A549 (cell line): ENCODE data around the gene GLIS1. TPM values are rescaled to one million over a fixed set of nuclear protein-coding genes. Genes with fewer than 3 reads are reported as not detected.

Experiments used
- ATAC-seq, 2 experiments: fragments of 200-7000 bp in 1 of 2; fragments of >200 bp in 1 of 2; cut with Nextera tagmentation in 1 of 2; cut with Tn5 transposase in 1 of 2; 3 replicates each; pipeline versions ENCODE4 v1.8.0 to v1.9.1; 2018 to 2020; ENCODE audit warnings: mild to moderate bottlenecking in 1 of 2, moderate library complexity in 1 of 2
- CTCF ChIA-PET: fragments of 300-600 bp; sonication (Branson Sonifier 250); formaldehyde crosslinking; extraction: SDS; loops from one replicate; lab custom pipeline; 2021; ENCODE audit warnings: antibody characterized with exemption, inconsistent platforms; lab: Yijun Ruan, JAX
- POLR2A ChIA-PET: fragments of 350-600 bp; formaldehyde crosslinking; extraction: SDS; loops from one replicate; lab custom pipeline; 2021; ENCODE audit warnings: antibody characterized with exemption, inconsistent platforms; lab: Yijun Ruan, JAX
- DNase-seq, 2 experiments: peaks; one replicate each; pipeline versions ENCODE4 v3.0.0 to v3.0.0-alpha.2; 2011 to 2016; ENCODE audit warnings: low read depth in 1 of 2, low spot score in 1 of 2
- FAIRE-seq: peaks from 2 replicates; lab custom pipeline; 2011; peaks lifted over from hg19 to GRCh38; lab: Jason Lieb, UNC
- H3K27ac ChIP-seq, 2 experiments: fragments of >200 bp; sonication (Bioruptor Twin); formaldehyde crosslinking; 3 replicates each; pipeline ENCODE4 v1.5.1; 2016 to 2017
- H3K4me1 ChIP-seq: fragments of >200 bp; sonication (Bioruptor Twin); formaldehyde crosslinking; 3 replicates; pipeline ENCODE4 v1.6.1; 2016
- H3K4me2 ChIP-seq: fragments of >200 bp; sonication (Bioruptor Twin); formaldehyde crosslinking; 3 replicates; pipeline ENCODE4 v1.6.1; 2016
- H3K4me3 ChIP-seq: fragments of >200 bp; sonication (Bioruptor Twin); formaldehyde crosslinking; 3 replicates; pipeline ENCODE4 v1.5.1; 2016
- H3K9me3 ChIP-seq: fragments of >200 bp; sonication (Bioruptor Twin); formaldehyde crosslinking; 3 replicates; pipeline ENCODE4 v1.6.1; 2016
- ATOH8 ChIP-seq: fragments of 250-450 bp; sonication (Bioruptor Pico); IDR thresholded peaks from 2 replicates; pipeline ENCODE4 v1.5.0; 2020; ENCODE audit warnings: low read depth, mild to moderate bottlenecking, moderate library complexity
- BCL3 ChIP-seq: fragments of >200 bp; sonication (Bioruptor Twin); formaldehyde crosslinking; IDR thresholded peaks from 3 replicates; pipeline ENCODE4 v1.6.1; 2016
- BHLHE40 ChIP-seq: IDR thresholded peaks from 2 replicates; pipeline ENCODE4 v1.6.1; 2012; ENCODE audit warnings: low read depth, low read length, inconsistent platforms
- CBX2 ChIP-seq: fragments of 200-600 bp; sonication (generic); IDR thresholded peaks from 2 replicates; pipeline ENCODE4 v1.6.1; 2016; ENCODE audit warnings: low read depth, mild to moderate bottlenecking, borderline replicate concordance
- CEBPB ChIP-seq, 2 experiments: fragments of >200 bp in 1 of 2; sonication (Bioruptor Twin) in 1 of 2; formaldehyde crosslinking in 1 of 2; IDR thresholded peaks; 2 replicates each; pipeline ENCODE4 v1.6.1; 2012 to 2016
- CHD2 ChIP-seq: fragments of 150-350 bp; IDR thresholded peaks from 2 replicates; pipeline ENCODE4 v1.6.1; 2014; ENCODE audit warnings: low read length; ENCODE audit not compliant: partially characterized antibody
- E2F6 ChIP-seq: IDR thresholded peaks from 2 replicates; pipeline ENCODE4 v1.6.1; 2012; ENCODE audit warnings: low read depth, borderline replicate concordance
- HEYL ChIP-seq: fragments of 250-450 bp; sonication (Bioruptor Pico); IDR thresholded peaks from 2 replicates; pipeline ENCODE4 v1.8.0; 2021; ENCODE audit warnings: mild to moderate bottlenecking, moderate library complexity
- HOXA7 ChIP-seq: fragments of 250-450 bp; sonication (Bioruptor Pico); IDR thresholded peaks from 2 replicates; pipeline ENCODE4 v1.5.0; 2020; ENCODE audit warnings: mild to moderate bottlenecking, moderate library complexity
- JUN ChIP-seq, 2 experiments: fragments of >200 bp; sonication (Bioruptor Twin); formaldehyde crosslinking; IDR thresholded peaks; 2 replicates in 1 of 2; 3 replicates in 1 of 2; pipeline ENCODE4 v1.6.1; 2016 to 2017
- KDM1A ChIP-seq: fragments of 200-600 bp; sonication (generic); IDR thresholded peaks from 2 replicates; pipeline ENCODE4 v1.6.1; 2016; ENCODE audit warnings: low read depth, mild to moderate bottlenecking
- MAFK ChIP-seq: fragments of 450-650 bp; IDR thresholded peaks from 2 replicates; pipeline ENCODE4 v1.6.1; 2014; ENCODE audit not compliant: partially characterized antibody
- MAZ ChIP-seq: fragments of 150-350 bp; IDR thresholded peaks from 2 replicates; pipeline ENCODE4 v1.6.1; 2014; ENCODE audit warnings: antibody characterized with exemption, low read depth, low read length, borderline replicate concordance
- MYC ChIP-seq: IDR thresholded peaks from 2 replicates; pipeline ENCODE4 v1.6.1; 2012; ENCODE audit warnings: mild to moderate bottlenecking, inconsistent platforms, low read length, improper control_type of control experiment, borderline replicate concordance
- NPAS2 ChIP-seq: fragments of 250-450 bp; sonication (Bioruptor Pico); IDR thresholded peaks from 2 replicates; pipeline ENCODE4 v1.8.0; 2022; ENCODE audit warnings: mild to moderate bottlenecking, moderate library complexity, borderline replicate concordance
- PBX3 ChIP-seq: IDR thresholded peaks from 2 replicates; pipeline ENCODE4 v1.6.1; 2012
- RCOR1 ChIP-seq: fragments of 150-350 bp; IDR thresholded peaks from 2 replicates; pipeline ENCODE4 v1.6.1; 2014; ENCODE audit warnings: antibody characterized with exemption, low read length, low read depth
- SREBF2 ChIP-seq: fragments of 450-650 bp; IDR thresholded peaks from 2 replicates; pipeline ENCODE4 v1.6.1; 2014; ENCODE audit warnings: mild to moderate bottlenecking, moderate library complexity
- TFCP2L1 ChIP-seq: fragments of 250-450 bp; sonication (Bioruptor Pico); IDR thresholded peaks from 2 replicates; pipeline ENCODE4 v1.5.0; 2021; ENCODE audit warnings: mild to moderate bottlenecking
- USF2 ChIP-seq: fragments of 450-650 bp; IDR thresholded peaks from 2 replicates; pipeline ENCODE4 v1.6.1; 2014; ENCODE audit warnings: antibody characterized with exemption
- ZFP36 ChIP-seq: fragments of 450-650 bp; IDR thresholded peaks from 2 replicates; pipeline ENCODE4 v1.6.1; 2014; ENCODE audit warnings: borderline replicate concordance; ENCODE audit not compliant: partially characterized antibody
- ZNF302 ChIP-seq: fragments of 250-450 bp; sonication (Bioruptor Pico); IDR thresholded peaks from 2 replicates; pipeline ENCODE4 v1.9.0; 2021; ENCODE audit warnings: inconsistent platforms, mild to moderate bottlenecking, moderate library complexity
- WGBS: methylation state at CpG from one replicate; pipeline ENCODE4 v1.1.6; 2017; ENCODE audit errors: missing lambda C conversion rate; 5-methylcytosine and 5-hydroxymethylcytosine counted together
- polyA plus RNA-seq, 4 experiments: library from polyadenylated mRNA; depleted of rRNA in 3 of 4; stranded (reverse); fragments of >200 nt; fragmentation: RNase III in 1 of 4; extraction: RNeasy Plus Mini Kit Qiagen cat#74134 plus additional on column Dnase treatment in 1 of 4; gene quantifications; 2 replicates in 3 of 4; 3 replicates in 1 of 4; pipeline ENCODE4 v1.2.3, GENCODE V29; 2011 to 2017

GLIS1 gene
- polyA plus RNA-seq, 2 of the 4 experiments (the other 2 are of a cell fraction) = 0.04 TPM; not detected in 1

- TF ChIP-seq MYC = no peak
Observed at GRCh38 chr1:53620061-53620855, 118.7 kb downstream of the GLIS1 start (continued).

GRCh38 chr1:53619367-53620060 lies 119.5 kb downstream of the GLIS1 start:
- H3K4me3 ChIP-seq = no peak overlapping the region
- H3K4me1 ChIP-seq = no peaks in the 10 kb centered on the region
- no peaks in the 10 kb centered on the region for H3K9me3 ChIP-seq
- DNase-seq (no peak), FAIRE-seq (no peak), ATAC-seq (no peak)
- 73% methylated on average over 5 of the region's 7 CpGs for WGBS
- H3K4me2 ChIP-seq = no peak overlapping the region
- ChIA-PET POLR2A (no interaction called here), CTCF (no interaction called here)
- no peak overlapping the region for H3K27ac ChIP-seq
- TF ChIP-seq PBX3 (no peak), USF2 (no peak), CHD2 (no peak), TFCP2L1 (no peak), CBX2 (no peak), HOXA7 (CRISPR knock-in tag) (no peak), SREBF2 (no peak), BCL3 (no peak), MAZ (no peak), JUN (IDR thresholded peaks at IDR 0.05) (no peak), HEYL (CRISPR knock-in tag) (no peak), BHLHE40 (no peak), ATOH8 (no peak)

- no peak for TF ChIP-seq CEBPB (IDR thresholded peaks at IDR 0.05)
- no peak for TF ChIP-seq MAFK
- TF ChIP-seq ZNF302 (CRISPR knock-in tag) = no peak
- no peak for TF ChIP-seq KDM1A
- TF ChIP-seq NPAS2 (CRISPR knock-in tag) = no peak
- no peak for TF ChIP-seq TFCP2L1
- no peak for TF ChIP-seq ZFP36
- no peak for TF ChIP-seq RCOR1
- no peak for TF ChIP-seq E2F6
- TF ChIP-seq, all 56 proteins: peak for 0
- ChIA-PET POLR2A (no interaction called here), CTCF (no interaction called here)
Observed at GRCh38 chr1:53618500-53619366, 120.2 kb downstream of the GLIS1 start.

More at GRCh38 chr1:53618500-53619366, 120.2 kb downstream of the GLIS1 start:
- Histone ChIP-seq H3K4me1 (no peaks in the 10 kb centered on the region), H3K9me3 (no peaks in the 10 kb centered on the region), H3K4me3 (no peak overlapping the region), H3K4me2 (no peak overlapping the region), H3K27ac (no peak overlapping the region)
- ATAC-seq (no peak), FAIRE-seq (no peak), DNase-seq (no peak)
- WGBS = no CpG with 5 or more reads among the region's 4 CpGs
